Lung (tissue), 12 donors: ENCODE data around the gene ADGRD1. TPM values are rescaled to one million over a fixed set of nuclear protein-coding genes. Genes with fewer than 3 reads are reported as not detected.
"Not testable (repeated sequence)": the region's sequence is repeated elsewhere in the genome, so short reads cannot be mapped to it uniquely, and the experiment has no call there.

Experiments
- ATAC-seq: fragments of 200-7000 bp; cut with Tn5 transposase; one replicate; pipeline ENCODE4 v1.9.1; 2020; ENCODE audit warnings: moderate number of reproducible peaks; ENCODE audit not compliant: insufficient read depth, low FRiP score
- DNase-seq, 3 donors: peaks; one replicate each; pipeline ENCODE4 v3.0.0-alpha.2; 2013 to 2017
- H3K27ac ChIP-seq, 2 donors: one replicate each; pipeline ENCODE4 v1.5.1; 2013; ENCODE audit warnings: mild to moderate bottlenecking in 2 of 2, moderate library complexity in 2 of 2, control low read depth in 1 of 2, inconsistent platforms in 1 of 2, low read depth in 1 of 2, low read length in 1 of 2
- H3K27me3 ChIP-seq, 3 donors: one replicate each; pipeline ENCODE4 v1.5.1; 2013; ENCODE audit warnings: low read length in 2 of 3; ENCODE audit not compliant: control insufficient read depth in 3 of 3, insufficient read depth in 3 of 3
- H3K36me3 ChIP-seq, 4 donors: one replicate each; pipeline ENCODE4 v1.5.1; 2013; ENCODE audit warnings: low read length in 4 of 4, mild to moderate bottlenecking in 1 of 4, moderate library complexity in 1 of 4; ENCODE audit not compliant: control insufficient read depth in 4 of 4, insufficient read depth in 4 of 4
- H3K4me1 ChIP-seq, 5 donors: one replicate each; pipeline ENCODE4 v1.5.1; 2013; ENCODE audit warnings: low read length in 5 of 5, mild to moderate bottlenecking in 2 of 5, moderate library complexity in 1 of 5; ENCODE audit not compliant: control insufficient read depth in 5 of 5, insufficient read depth in 5 of 5
- H3K4me3 ChIP-seq: one replicate; pipeline ENCODE4 v1.5.1; 2013; ENCODE audit warnings: mild to moderate bottlenecking, control low read depth, moderate library complexity
- H3K9ac ChIP-seq, 2 donors: one replicate each; pipeline ENCODE4 v1.5.1; 2013; ENCODE audit warnings: low read length in 2 of 2, control low read depth in 1 of 2; ENCODE audit not compliant: insufficient read depth in 1 of 2
- H3K9me3 ChIP-seq, 4 donors: one replicate each; pipeline ENCODE4 v1.5.1; 2013; ENCODE audit warnings: low read length in 3 of 4, mild to moderate bottlenecking in 1 of 4, moderate library complexity in 1 of 4; ENCODE audit not compliant: control insufficient read depth in 4 of 4, insufficient read depth in 3 of 4
- WGBS, 2 donors: extraction: QIAGEN DNeasy Blood & Tissue Kit; methylation state at CpG; one replicate each; pipeline ENCODE4 v1.1.7; 2013; 5-methylcytosine and 5-hydroxymethylcytosine counted together
- polyA plus RNA-seq, 2 donors: library from polyadenylated mRNA; stranded (reverse); fragments of 200-250 nt; gene quantifications; one replicate each; pipeline ENCODE4 v1.2.1, GENCODE V29; 2013
- total RNA-seq, 2 donors: library from RNA; depleted of rRNA in 1 of 2; stranded (reverse); fragments of >200 nt in 1 of 2; gene quantifications; one replicate each; pipeline ENCODE4 v1.2.1, GENCODE V29; 2014 to 2021
- TF ChIP-seq, protein P1 (sequence below): IDR thresholded peaks from 2 replicates; pipeline ENCODE4 v1.5.1; 2012; ENCODE audit warnings: mild to moderate bottlenecking; ENCODE audit errors: control extremely low read depth, extremely low read depth
- donor health status: control.
- donor health status: control.
- donor health status: Bipolar disorder and iron deficiency.
- donor health status: healthy.
- donor health status: DM: yes; HTN: yes; CAD: no.

The ADGRD1 gene
- total and polyA plus RNA-seq, 4 donors = 23.5 to 85.6 (median 46.7) TPM

DNA sequence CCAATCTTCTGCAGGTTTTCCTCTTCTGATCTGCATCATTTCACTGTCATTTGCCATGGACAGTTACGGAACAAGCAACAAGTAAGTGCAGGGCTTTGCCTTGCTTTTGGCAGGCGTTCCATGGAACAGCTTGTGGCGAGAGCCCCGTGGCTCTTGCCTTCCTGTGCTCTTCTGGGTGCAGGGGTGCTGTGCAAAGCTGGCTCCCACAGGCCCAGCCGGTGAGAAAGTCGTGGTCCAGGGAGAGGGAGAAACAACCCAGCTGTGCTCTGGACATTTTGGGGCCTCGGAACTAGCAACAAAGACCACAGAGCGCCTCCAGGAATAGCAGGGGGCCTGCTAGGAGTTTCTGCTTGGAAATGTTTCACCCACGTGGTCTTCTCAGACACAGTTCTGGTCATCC is 164.7 kb downstream of the ADGRD1 start:
- Histone ChIP-seq H3K36me3 (peaks cover 0 to 8% (median 0%) of the 10 kb centered on the region in 4 donors), H3K9me3 (no peaks in the 10 kb centered on the region), H3K27ac (no peak overlapping the region), H3K27me3 (no peaks in the 10 kb centered on the region), H3K9ac (no peak overlapping the region), H3K4me3 (no peak overlapping the region), H3K4me1 (peaks cover 0 to 17% (median 7%) of the 10 kb centered on the region in 5 donors)
- DNase-seq (peak; percentile 25 to 64 (median 43)), ATAC-seq (no peak)
- TF ChIP-seq, protein P1, sequence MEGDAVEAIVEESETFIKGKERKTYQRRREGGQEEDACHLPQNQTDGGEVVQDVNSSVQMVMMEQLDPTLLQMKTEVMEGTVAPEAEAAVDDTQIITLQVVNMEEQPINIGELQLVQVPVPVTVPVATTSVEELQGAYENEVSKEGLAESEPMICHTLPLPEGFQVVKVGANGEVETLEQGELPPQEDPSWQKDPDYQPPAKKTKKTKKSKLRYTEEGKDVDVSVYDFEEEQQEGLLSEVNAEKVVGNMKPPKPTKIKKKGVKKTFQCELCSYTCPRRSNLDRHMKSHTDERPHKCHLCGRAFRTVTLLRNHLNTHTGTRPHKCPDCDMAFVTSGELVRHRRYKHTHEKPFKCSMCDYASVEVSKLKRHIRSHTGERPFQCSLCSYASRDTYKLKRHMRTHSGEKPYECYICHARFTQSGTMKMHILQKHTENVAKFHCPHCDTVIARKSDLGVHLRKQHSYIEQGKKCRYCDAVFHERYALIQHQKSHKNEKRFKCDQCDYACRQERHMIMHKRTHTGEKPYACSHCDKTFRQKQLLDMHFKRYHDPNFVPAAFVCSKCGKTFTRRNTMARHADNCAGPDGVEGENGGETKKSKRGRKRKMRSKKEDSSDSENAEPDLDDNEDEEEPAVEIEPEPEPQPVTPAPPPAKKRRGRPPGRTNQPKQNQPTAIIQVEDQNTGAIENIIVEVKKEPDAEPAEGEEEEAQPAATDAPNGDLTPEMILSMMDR = no peak
- 70 to 77% methylated on average over 9 of the region's 9 CpGs for WGBS, 2 donors

DNA sequence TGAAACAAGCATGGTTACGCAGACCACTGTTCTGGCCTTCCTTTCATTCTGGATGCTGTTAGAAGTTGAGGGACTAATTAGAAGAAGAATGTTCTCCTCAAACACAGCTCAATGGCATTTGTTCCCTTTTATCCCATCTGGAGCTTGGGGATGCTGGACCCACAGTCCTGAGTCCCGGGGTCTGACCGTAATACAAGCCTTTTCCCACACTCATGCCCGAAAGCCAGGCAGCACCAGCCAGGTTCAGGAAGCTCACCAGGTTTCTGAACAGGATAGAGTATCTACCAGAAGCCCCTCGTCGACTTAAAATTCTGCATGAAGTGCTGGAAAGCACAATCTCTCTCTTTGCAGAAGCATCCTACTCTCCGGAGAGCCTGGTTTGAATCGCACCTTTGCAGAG is 165.6 kb downstream of the ADGRD1 start:
- H3K9ac ChIP-seq, H3K9me3 ChIP-seq, H3K36me3 ChIP-seq, H3K27me3 ChIP-seq, ATAC-seq, H3K27ac ChIP-seq, H3K4me3 ChIP-seq, DNase-seq: not testable (repeated sequence)
- H3K4me1 ChIP-seq = peaks cover 0 to 14% (median 7%) of the 10 kb centered on the region in 5 donors
- WGBS, 2 donors = 94 to 96% methylated on average over 8 of the region's 8 CpGs

DNA sequence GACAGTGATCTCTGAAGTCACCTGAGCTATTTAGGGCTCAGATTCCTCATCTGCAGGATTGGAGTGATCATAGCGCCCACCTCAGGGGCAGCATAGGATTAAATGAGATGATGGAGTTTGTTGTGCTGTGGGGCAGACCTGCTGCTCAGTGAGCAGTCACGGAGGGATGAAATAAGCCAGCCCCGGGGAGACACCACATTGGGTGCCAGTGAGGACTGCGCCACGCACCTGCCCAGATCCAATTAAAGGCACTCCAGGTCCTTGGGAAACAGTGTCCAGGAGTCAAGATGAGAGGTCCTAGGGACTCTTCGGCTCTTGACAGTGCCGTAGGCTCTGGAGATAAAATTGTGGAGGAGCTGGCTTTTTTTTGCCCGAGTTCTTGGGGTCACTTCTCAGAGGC is 166.2 kb downstream of the ADGRD1 start:
- DNase-seq (no peak), ATAC-seq (no peak)
- Histone ChIP-seq H3K4me1 (peaks cover 0 to 8% (median 4%) of the 10 kb centered on the region in 5 donors), H3K27ac (no peak overlapping the region), H3K4me3 (no peak overlapping the region), H3K9me3 (no peaks in the 10 kb centered on the region), H3K27me3 (no peaks in the 10 kb centered on the region), H3K36me3 (peaks cover 0 to 6% (median 0%) of the 10 kb centered on the region in 4 donors), H3K9ac (no peak overlapping the region)
- TF ChIP-seq, protein P1 = no peak
- 92 to 94% methylated on average over 8 of the region's 8 CpGs for WGBS, 2 donors

DNA sequence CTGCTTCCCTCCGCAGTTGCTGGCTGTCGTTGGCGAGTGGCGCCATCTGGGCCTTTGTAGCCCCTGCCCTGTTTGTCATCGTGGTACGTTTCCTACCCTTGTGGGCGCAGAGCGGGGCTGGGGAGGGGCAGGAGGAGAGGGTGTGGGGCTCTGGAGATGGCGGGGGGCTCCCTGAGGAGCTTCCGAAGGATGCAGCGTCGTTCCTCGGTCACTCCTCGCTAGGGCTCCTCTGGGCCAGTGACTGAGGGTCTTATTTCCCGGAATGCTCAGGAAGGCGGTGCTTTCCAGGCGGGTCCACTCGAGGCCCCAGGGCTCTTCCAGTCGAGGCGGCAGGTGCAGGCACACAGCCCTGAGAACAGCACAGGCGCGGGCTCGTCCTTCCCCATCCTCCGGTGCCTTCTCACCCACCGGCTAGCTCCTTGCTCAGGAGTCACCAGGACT is 167.1 kb downstream of the ADGRD1 start:
- no peaks in the 10 kb centered on the region for H3K27me3 ChIP-seq
- H3K9ac ChIP-seq = no peak overlapping the region
- H3K4me3 ChIP-seq = no peak overlapping the region
- H3K9me3 ChIP-seq = no peaks in the 10 kb centered on the region
- TF ChIP-seq, protein P1 = no peak
- DNase-seq (no peak), ATAC-seq (no peak)
- WGBS, 2 donors = 89 to 90% methylated on average over 25 of the region's 25 CpGs
- no peak overlapping the region for H3K27ac ChIP-seq
- H3K36me3 ChIP-seq = peaks cover 0 to 6% (median 0%) of the 10 kb centered on the region in 4 donors
- peaks cover 0 to 8% (median 4%) of the 10 kb centered on the region in 5 donors for H3K4me1 ChIP-seq
